GM19468 (cell line): ENCODE measurements around the gene SLC6A11.

ENCODE experiments used
- ATAC-seq: cut with Tn5 transposase; IDR thresholded peaks from one replicate; pipeline ENCODE4 v1.9.1; 2021; ENCODE audit warnings: mild to moderate bottlenecking, moderate library complexity, moderate number of reproducible peaks; ENCODE audit not compliant: unreplicated experiment; ENCODE audit errors: extremely low read depth

SLC6A11 gene

GRCh38 chr3:10786640-10787039 lies 29.4 kb upstream of the SLC6A11 start:
- no peak for ATAC-seq

- ATAC-seq: no peak
These were observed 27.6 kb upstream of the SLC6A11 start for GRCh38 chr3:10788451-10788850.

- ATAC-seq: no peak
These were observed 25.3 kb upstream of the SLC6A11 start for GRCh38 chr3:10790713-10791112.

GRCh38 chr3:10792208-10792607 lies 23.8 kb upstream of the SLC6A11 start:
- no peak for ATAC-seq

GRCh38 chr3:10798600-10799367 lies 17.2 kb upstream of the SLC6A11 start:
- no peak for ATAC-seq

- no peak for ATAC-seq
These were observed 11.8 kb upstream of the SLC6A11 start for GRCh38 chr3:10804183-10804648.

- no peak for ATAC-seq
These were observed 10.0 kb upstream of the SLC6A11 start for GRCh38 chr3:10806006-10806405.

- ATAC-seq: no peak
These were observed 7.8 kb upstream of the SLC6A11 start for GRCh38 chr3:10808130-10808735.

- ATAC-seq: no peak
These were observed 7.1 kb upstream of the SLC6A11 start for GRCh38 chr3:10808974-10809373.

GRCh38 chr3:10810376-10810775 lies 5.7 kb upstream of the SLC6A11 start:
- no peak for ATAC-seq

GRCh38 chr3:10813425-10813824 lies 2.6 kb upstream of the SLC6A11 start:
- ATAC-seq: no peak

- no peak for ATAC-seq
These were observed 1.4 kb upstream of the SLC6A11 start for GRCh38 chr3:10814623-10815022.

- no peak for ATAC-seq
These were observed 541 bp upstream of the SLC6A11 start for GRCh38 chr3:10815487-10815886.

- ATAC-seq: no peak
These were observed 830 bp downstream of the SLC6A11 start for GRCh38 chr3:10816863-10817253.

- ATAC-seq: no peak
These were observed 1.5 kb downstream of the SLC6A11 start for GRCh38 chr3:10817506-10817905.

- no peak for ATAC-seq
These were observed 6.0 kb downstream of the SLC6A11 start for GRCh38 chr3:10822055-10822454.

- no peak for ATAC-seq
These were observed 6.9 kb downstream of the SLC6A11 start for GRCh38 chr3:10822708-10823515.

GRCh38 chr3:10823516-10823818 lies 7.4 kb downstream of the SLC6A11 start:
- ATAC-seq: no peak

GRCh38 chr3:10824468-10824867 lies 8.4 kb downstream of the SLC6A11 start:
- ATAC-seq: no peak

- ATAC-seq: no peak
These were observed 17.9 kb downstream of the SLC6A11 start for GRCh38 chr3:10833855-10834414.

- ATAC-seq: no peak
These were observed 18.9 kb downstream of the SLC6A11 start for GRCh38 chr3:10834951-10835350.
